ENCODE data around the gene PLK4. TPM values are rescaled to one million over a fixed set of nuclear protein-coding genes. Genes with fewer than 3 reads are reported as not detected.

PLK4 gene
- total and polyA plus RNA-seq, 2 donors (not counting 1 experiment from before 2014, with no cell fraction given): 1.2 to 4.3 TPM

DNA sequence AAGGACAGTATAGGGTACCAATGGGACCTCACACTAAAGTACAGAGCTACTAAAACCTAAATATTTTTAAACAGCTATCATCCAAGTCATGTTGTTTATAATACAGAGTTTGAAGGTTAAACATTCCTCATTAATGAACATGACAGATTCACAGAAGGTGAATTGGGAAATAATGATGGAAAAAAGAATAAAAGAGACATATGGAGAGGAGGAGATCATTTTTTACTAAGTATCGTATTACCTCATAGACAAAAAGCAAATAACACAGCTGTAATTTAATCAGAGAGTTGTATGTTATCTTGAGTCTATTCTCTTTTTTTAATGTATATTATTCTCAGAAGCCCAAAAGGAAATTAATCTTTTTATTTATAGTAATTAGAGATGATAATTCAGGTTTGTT, 7.9 kb downstream of the PLK4 start:
- ChIA-PET POLR2A (no interaction called here), CTCF (no interaction called here)
- H3K27me3 Mint-ChIP-seq: no peaks in the 10 kb centered on the region
- DNase-seq (no peak), ATAC-seq (ENCODE audit: low read depth) (no peak)
- Histone ChIP-seq H3K79me2 (ENCODE audit: control insufficient read depth, insufficient read depth, low read length) (no peaks in the 10 kb centered on the region), H3K4me1 (ENCODE audit: control insufficient read depth in 2 of 2, insufficient read depth in 2 of 2, low read length in 2 of 2) (no peaks in the 10 kb centered on the region), H2AFZ (ENCODE audit: insufficient read depth, low read depth, low read length, poor library complexity, severe bottlenecking) (no peak overlapping the region), H3K27ac (ENCODE audit: low read length in 2 of 2) (no peak overlapping the region), H3K4me2 (replicated peaks; ENCODE audit: low read depth, low read length, poor library complexity, severe bottlenecking) (no peak overlapping the region), H3K4me3 (ENCODE audit: control extremely low read depth in 1 of 5, extremely low read depth in 1 of 5, insufficient read depth in 1 of 5, low read depth in 2 of 5, low read length in 4 of 5) (no peak overlapping the region), H3K9me3 (ENCODE audit: control extremely low read depth in 1 of 3, control insufficient read depth in 2 of 3, insufficient read depth in 1 of 3, low read length in 2 of 3) (no peaks in the 10 kb centered on the region), H4K20me1 (ENCODE audit: control insufficient read depth, insufficient read depth, low read length, poor library complexity, severe bottlenecking) (no peaks in the 10 kb centered on the region), H3K27me3 (replicated peaks in 1 of 4; ENCODE audit: control extremely low read depth in 1 of 4, control insufficient read depth in 3 of 4, insufficient read depth in 4 of 4, low read length in 3 of 4) (no peaks in the 10 kb centered on the region), H3K36me3 (replicated peaks in 1 of 2; ENCODE audit: control extremely low read depth in 1 of 2, control insufficient read depth in 1 of 2, extremely low read depth in 1 of 2, insufficient read depth in 2 of 2, low read length in 1 of 2) (peaks cover 0 to under 1% of the 10 kb centered on the region in 2 experiments), H3K9ac (ENCODE audit: low read length) (no peak overlapping the region)
- TF ChIP-seq, protein P1, sequence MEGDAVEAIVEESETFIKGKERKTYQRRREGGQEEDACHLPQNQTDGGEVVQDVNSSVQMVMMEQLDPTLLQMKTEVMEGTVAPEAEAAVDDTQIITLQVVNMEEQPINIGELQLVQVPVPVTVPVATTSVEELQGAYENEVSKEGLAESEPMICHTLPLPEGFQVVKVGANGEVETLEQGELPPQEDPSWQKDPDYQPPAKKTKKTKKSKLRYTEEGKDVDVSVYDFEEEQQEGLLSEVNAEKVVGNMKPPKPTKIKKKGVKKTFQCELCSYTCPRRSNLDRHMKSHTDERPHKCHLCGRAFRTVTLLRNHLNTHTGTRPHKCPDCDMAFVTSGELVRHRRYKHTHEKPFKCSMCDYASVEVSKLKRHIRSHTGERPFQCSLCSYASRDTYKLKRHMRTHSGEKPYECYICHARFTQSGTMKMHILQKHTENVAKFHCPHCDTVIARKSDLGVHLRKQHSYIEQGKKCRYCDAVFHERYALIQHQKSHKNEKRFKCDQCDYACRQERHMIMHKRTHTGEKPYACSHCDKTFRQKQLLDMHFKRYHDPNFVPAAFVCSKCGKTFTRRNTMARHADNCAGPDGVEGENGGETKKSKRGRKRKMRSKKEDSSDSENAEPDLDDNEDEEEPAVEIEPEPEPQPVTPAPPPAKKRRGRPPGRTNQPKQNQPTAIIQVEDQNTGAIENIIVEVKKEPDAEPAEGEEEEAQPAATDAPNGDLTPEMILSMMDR (IDR thresholded peaks at IDR 0.05): no peak
- TF ChIP-seq EZH2 (IDR thresholded peaks at IDR 0.05; ENCODE audit: borderline replicate concordance, insufficient read depth, low read depth, low read length, poor library complexity, severe bottlenecking): no peak
- H3K27ac Mint-ChIP-seq: no peak overlapping the region
- WGBS (ENCODE audit: insufficient coverage): no CpG with 5 or more reads among the region's 1 CpG
- H3K4me3 Mint-ChIP-seq: no peak overlapping the region
- H3K4me1 Mint-ChIP-seq: no peaks in the 10 kb centered on the region
- no peaks in the 10 kb centered on the region for H3K9me3 Mint-ChIP-seq (ENCODE audit: insufficient read depth)
- intact Hi-C loops (cut with micrococcal nuclease): no loop called here

DNA sequence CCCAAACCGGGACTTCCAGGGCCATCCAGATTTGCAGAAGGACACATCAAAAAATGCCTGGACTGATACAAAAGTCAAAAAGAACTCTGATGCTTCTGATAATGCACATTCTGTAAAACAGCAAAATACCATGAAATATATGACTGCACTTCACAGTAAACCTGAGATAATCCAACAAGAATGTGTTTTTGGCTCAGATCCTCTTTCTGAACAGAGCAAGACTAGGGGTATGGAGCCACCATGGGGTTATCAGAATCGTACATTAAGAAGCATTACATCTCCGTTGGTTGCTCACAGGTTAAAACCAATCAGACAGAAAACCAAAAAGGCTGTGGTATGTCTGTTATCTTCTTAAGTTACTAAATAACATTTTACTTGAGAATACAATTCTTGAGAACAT, 9.2 kb downstream of the PLK4 start:
- Mint-ChIP-seq H3K4me1 (no peaks in the 10 kb centered on the region), H3K27ac (no peak overlapping the region), H3K9me3 (ENCODE audit: insufficient read depth) (no peaks in the 10 kb centered on the region), H3K4me3 (no peak overlapping the region), H3K27me3 (no peaks in the 10 kb centered on the region)
- Histone ChIP-seq H3K4me3 (ENCODE audit: control extremely low read depth in 1 of 5, extremely low read depth in 1 of 5, insufficient read depth in 1 of 5, low read depth in 2 of 5, low read length in 4 of 5) (no peak overlapping the region), H3K4me2 (replicated peaks; ENCODE audit: low read depth, low read length, poor library complexity, severe bottlenecking) (no peak overlapping the region), H2AFZ (ENCODE audit: insufficient read depth, low read depth, low read length, poor library complexity, severe bottlenecking) (no peak overlapping the region), H3K36me3 (replicated peaks in 1 of 2; ENCODE audit: control extremely low read depth in 1 of 2, control insufficient read depth in 1 of 2, extremely low read depth in 1 of 2, insufficient read depth in 2 of 2, low read length in 1 of 2) (peaks cover 0 to 2% of the 10 kb centered on the region in 2 experiments), H3K4me1 (ENCODE audit: control insufficient read depth in 2 of 2, insufficient read depth in 2 of 2, low read length in 2 of 2) (no peaks in the 10 kb centered on the region), H3K79me2 (ENCODE audit: control insufficient read depth, insufficient read depth, low read length) (no peaks in the 10 kb centered on the region), H3K27ac (ENCODE audit: low read length in 2 of 2) (no peak overlapping the region), H3K9me3 (ENCODE audit: control extremely low read depth in 1 of 3, control insufficient read depth in 2 of 3, insufficient read depth in 1 of 3, low read length in 2 of 3) (no peaks in the 10 kb centered on the region), H4K20me1 (ENCODE audit: control insufficient read depth, insufficient read depth, low read length, poor library complexity, severe bottlenecking) (no peaks in the 10 kb centered on the region), H3K9ac (ENCODE audit: low read length) (no peak overlapping the region), H3K27me3 (replicated peaks in 1 of 4; ENCODE audit: control extremely low read depth in 1 of 4, control insufficient read depth in 3 of 4, insufficient read depth in 4 of 4, low read length in 3 of 4) (no peaks in the 10 kb centered on the region)
- TF ChIP-seq EZH2 (IDR thresholded peaks at IDR 0.05; ENCODE audit: borderline replicate concordance, insufficient read depth, low read depth, low read length, poor library complexity, severe bottlenecking): no peak
- TF ChIP-seq, protein P1 (IDR thresholded peaks at IDR 0.05): no peak
- ChIA-PET CTCF (no interaction called here), POLR2A (no interaction called here)
- ATAC-seq (ENCODE audit: low read depth): no peak
- intact Hi-C loops (cut with micrococcal nuclease): no loop called here
- no peak for DNase-seq
- no CpG with 5 or more reads among the region's 3 CpGs for WGBS (ENCODE audit: insufficient coverage)
